ENCODE data around the gene CNOT4. TPM values are rescaled to one million over a fixed set of nuclear protein-coding genes. Genes with fewer than 3 reads are reported as not detected.

The CNOT4 gene
- total RNA-seq, 3 donors from 2014 or later = 21.6 to 31.6 (median 22.2) TPM

DNA sequence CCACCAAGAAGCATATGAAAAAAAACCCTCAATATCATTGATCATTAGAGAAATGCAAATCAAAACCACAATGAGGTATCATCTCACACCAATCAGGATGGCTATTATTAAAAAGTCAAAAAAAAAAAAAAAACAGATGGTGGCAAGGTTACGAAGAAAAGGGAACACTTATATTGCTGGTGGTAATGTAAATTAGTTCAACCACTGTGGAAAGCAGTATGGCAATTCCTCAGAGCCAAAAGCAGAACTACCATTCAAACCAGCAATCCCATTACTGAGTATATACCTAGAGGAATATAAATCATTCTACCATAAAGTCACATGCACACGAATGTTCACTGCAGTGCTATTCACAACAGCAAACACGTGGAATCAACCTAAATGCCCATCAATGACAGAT lies 46.0 kb downstream of the CNOT4 start:
- Histone ChIP-seq H3K36me3 (no peaks in the 10 kb centered on the region), H3K4me3 (no peak overlapping the region), H3K27ac (no peak overlapping the region), H3K4me1 (no peaks in the 10 kb centered on the region), H3K27me3 (no peaks in the 10 kb centered on the region), H3K9me3 (no peaks in the 10 kb centered on the region)
- intact Hi-C loops (cut with DNase I; ENCODE audit: low total_unique reads) = no loop called here
- DNase-seq (ENCODE audit: low spot score in 2 of 2) = no peak
- TF ChIP-seq POLR2A (IDR thresholded peaks at IDR 0.05) (no peak), POLR2AphosphoS5 (IDR thresholded peaks at IDR 0.05) (no peak)
- TF ChIP-seq, protein P1, sequence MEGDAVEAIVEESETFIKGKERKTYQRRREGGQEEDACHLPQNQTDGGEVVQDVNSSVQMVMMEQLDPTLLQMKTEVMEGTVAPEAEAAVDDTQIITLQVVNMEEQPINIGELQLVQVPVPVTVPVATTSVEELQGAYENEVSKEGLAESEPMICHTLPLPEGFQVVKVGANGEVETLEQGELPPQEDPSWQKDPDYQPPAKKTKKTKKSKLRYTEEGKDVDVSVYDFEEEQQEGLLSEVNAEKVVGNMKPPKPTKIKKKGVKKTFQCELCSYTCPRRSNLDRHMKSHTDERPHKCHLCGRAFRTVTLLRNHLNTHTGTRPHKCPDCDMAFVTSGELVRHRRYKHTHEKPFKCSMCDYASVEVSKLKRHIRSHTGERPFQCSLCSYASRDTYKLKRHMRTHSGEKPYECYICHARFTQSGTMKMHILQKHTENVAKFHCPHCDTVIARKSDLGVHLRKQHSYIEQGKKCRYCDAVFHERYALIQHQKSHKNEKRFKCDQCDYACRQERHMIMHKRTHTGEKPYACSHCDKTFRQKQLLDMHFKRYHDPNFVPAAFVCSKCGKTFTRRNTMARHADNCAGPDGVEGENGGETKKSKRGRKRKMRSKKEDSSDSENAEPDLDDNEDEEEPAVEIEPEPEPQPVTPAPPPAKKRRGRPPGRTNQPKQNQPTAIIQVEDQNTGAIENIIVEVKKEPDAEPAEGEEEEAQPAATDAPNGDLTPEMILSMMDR (IDR thresholded peaks at IDR 0.05) = no peak

DNA sequence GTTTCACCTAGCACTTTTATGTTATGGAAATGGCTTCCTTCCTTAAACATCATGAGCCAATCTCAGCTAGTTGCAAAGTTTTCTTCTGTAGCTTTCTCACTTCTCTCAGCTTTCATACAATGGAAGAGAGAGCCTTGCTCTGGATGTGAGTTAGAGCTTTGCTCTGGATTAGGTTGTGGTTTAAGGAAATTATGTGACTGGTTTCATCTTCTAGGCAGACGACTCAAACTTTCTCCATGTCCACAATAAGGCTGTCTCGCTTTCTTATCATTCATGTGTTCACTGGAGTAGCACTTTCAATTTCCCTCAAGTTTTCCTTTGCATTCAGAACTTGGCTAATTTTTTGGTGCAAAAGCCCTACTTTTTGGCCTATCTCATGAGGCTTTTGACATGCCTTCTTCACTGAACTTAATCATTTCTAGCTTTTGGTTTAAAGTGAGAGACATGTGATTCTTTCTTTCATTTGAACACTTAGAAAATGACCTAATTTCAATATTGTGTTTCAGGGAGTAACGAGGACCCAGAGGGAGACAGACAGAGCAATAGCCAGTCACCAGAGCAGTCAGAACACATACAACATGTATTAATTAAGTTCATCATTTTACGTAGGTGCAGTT lies 49.8 kb downstream of the CNOT4 start:
- TF ChIP-seq POLR2A (IDR thresholded peaks at IDR 0.05) (no peak), POLR2AphosphoS5 (IDR thresholded peaks at IDR 0.05) (no peak)
- TF ChIP-seq, protein P1 (IDR thresholded peaks at IDR 0.05) = no peak
- no peaks in the 10 kb centered on the region for H3K36me3 ChIP-seq
- DNase-seq (ENCODE audit: low spot score in 2 of 2) = no peak
- H3K27ac ChIP-seq = no peak overlapping the region
- no peak overlapping the region for H3K4me3 ChIP-seq
- H3K4me1 ChIP-seq = no peaks in the 10 kb centered on the region
- intact Hi-C loops (cut with DNase I; ENCODE audit: low total_unique reads) = no loop called here
- H3K27me3 ChIP-seq = no peaks in the 10 kb centered on the region
- no peaks in the 10 kb centered on the region for H3K9me3 ChIP-seq

- Histone ChIP-seq H3K27ac (no peak overlapping the region), H3K4me1 (no peaks in the 10 kb centered on the region), H3K9me3 (no peaks in the 10 kb centered on the region), H3K27me3 (no peaks in the 10 kb centered on the region), H3K4me3 (no peak overlapping the region), H3K36me3 (no peaks in the 10 kb centered on the region)
- TF ChIP-seq POLR2AphosphoS5 (IDR thresholded peaks at IDR 0.05) (no peak), POLR2A (IDR thresholded peaks at IDR 0.05) (no peak)
- TF ChIP-seq, protein P1 (IDR thresholded peaks at IDR 0.05) = no peak
- no peak for DNase-seq (ENCODE audit: low spot score in 2 of 2)
- intact Hi-C loops (cut with DNase I; ENCODE audit: low total_unique reads) = no loop called here
Measured at GRCh38 chr7:135459076-135459475, 50.8 kb downstream of the CNOT4 start.

DNA sequence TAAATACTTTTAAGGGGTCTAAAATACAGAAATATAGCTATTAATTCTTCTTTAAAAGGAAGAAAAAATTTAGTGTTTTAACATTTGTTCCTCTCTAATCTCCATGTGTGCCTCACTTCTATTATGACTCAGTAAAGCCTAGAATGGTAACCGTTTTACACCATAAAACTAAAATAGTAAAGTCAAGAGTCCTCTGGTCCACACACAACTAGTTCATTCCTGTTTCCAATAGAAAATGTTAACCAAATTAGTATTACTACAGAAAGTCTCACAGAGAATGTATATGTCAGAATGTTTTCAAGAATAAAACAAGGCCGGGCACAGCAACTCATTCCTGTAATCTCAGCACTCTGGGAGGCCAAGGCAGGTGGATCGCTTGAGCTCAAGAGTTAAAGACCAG lies 55.8 kb downstream of the CNOT4 start:
- intact Hi-C loops (cut with DNase I; ENCODE audit: low total_unique reads) = no loop called here
- DNase-seq (ENCODE audit: low spot score in 2 of 2) = no peak

GRCh38 chr7:135449436-135449835 lies 60.5 kb downstream of the CNOT4 start:
- no peak for TF ChIP-seq POLR2A (IDR thresholded peaks at IDR 0.05)
- TF ChIP-seq POLR2AphosphoS5 (IDR thresholded peaks at IDR 0.05) = no peak
- TF ChIP-seq, protein P1 (IDR thresholded peaks at IDR 0.05) = no peak
- Histone ChIP-seq H3K9me3 (no peaks in the 10 kb centered on the region), H3K36me3 (no peaks in the 10 kb centered on the region), H3K27ac (no peak overlapping the region), H3K4me3 (no peak overlapping the region), H3K4me1 (no peaks in the 10 kb centered on the region), H3K27me3 (no peaks in the 10 kb centered on the region)
- intact Hi-C loops (cut with DNase I; ENCODE audit: low total_unique reads) = no loop called here
- no peak for DNase-seq (ENCODE audit: low spot score in 2 of 2)

More for the DNA sequence above, 55.8 kb downstream of the CNOT4 start:
- Histone ChIP-seq H3K9me3 (no peaks in the 10 kb centered on the region), H3K4me1 (no peaks in the 10 kb centered on the region), H3K27ac (no peak overlapping the region), H3K4me3 (no peak overlapping the region), H3K36me3 (no peaks in the 10 kb centered on the region), H3K27me3 (no peaks in the 10 kb centered on the region)
- no peak for TF ChIP-seq POLR2AphosphoS5 (IDR thresholded peaks at IDR 0.05)
- no peak for TF ChIP-seq POLR2A (IDR thresholded peaks at IDR 0.05)
- TF ChIP-seq, protein P1 (IDR thresholded peaks at IDR 0.05) = no peak

All from breast epithelium (tissue), 4 donors.